NCI-H2196 treated with DMSO at 0.1 percent for 48 hours (cell line): ENCODE data around the gene JAG2.

Experiments
- DNase-seq: peaks from one replicate; lab custom pipeline; 2025; ENCODE audit not compliant: unreplicated experiment; lab: John Stamatoyannopoulos, UW

JAG2 gene

GRCh38 chr14:105141486-105142281 is 26.9 kb downstream of the JAG2 start:
- no peak for DNase-seq

DNA sequence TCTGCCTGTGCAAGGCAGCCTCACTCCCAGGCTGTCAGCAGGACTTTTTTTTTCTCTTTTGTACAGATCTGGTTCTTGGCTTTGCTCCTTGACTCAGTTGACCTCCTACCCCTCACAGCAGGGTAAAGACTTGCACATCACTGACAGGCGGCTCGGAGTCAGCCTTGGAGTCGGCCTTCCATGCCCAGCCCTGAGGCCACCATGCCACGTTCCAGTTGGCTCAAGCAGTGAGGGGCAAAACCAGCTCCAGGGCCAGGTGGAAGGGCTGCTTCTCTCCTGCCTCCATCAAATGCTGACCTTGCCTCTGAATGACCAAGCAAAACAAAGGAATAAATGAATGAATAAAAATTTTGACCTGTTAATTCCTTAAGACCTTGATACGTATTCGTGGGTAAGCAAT is 27.6 kb downstream of the JAG2 start:
- no peak for DNase-seq

- DNase-seq = no peak
Observed at GRCh38 chr14:105140581-105140980, 28.0 kb downstream of the JAG2 start.

GRCh38 chr14:105139831-105140239 is 28.7 kb downstream of the JAG2 start:
- DNase-seq = no peak

GRCh38 chr14:105139212-105139825 is 29.3 kb downstream of the JAG2 start:
- no peak for DNase-seq

DNA sequence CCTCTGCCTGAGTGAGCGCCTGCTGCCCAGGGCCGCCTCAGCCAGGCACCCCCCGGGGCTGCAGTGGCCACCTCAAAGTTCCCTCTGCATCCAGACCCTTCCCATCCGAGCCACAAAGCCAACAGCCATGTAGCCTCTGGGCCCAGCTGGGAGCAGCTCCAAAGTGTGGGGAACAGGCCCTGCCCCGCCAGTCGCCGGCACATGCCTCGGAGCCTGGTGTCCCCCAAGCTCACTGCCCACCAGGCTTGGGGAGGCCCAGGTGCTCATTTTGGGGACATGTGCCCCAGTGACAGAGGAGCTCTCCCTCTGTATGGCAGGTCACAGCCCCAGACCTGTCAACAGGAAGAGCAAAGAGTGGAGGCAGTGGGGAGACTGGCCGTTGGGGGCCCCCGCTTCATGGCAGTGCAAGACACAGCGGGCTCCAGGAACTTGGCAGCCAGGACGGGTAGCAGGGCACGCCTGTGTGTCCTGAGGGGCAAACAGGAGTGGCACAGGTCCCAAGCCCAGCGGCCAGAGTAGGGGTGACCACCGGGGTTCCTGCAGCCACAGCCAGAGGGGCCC is 29.9 kb downstream of the JAG2 start:
- DNase-seq = no peak

DNA sequence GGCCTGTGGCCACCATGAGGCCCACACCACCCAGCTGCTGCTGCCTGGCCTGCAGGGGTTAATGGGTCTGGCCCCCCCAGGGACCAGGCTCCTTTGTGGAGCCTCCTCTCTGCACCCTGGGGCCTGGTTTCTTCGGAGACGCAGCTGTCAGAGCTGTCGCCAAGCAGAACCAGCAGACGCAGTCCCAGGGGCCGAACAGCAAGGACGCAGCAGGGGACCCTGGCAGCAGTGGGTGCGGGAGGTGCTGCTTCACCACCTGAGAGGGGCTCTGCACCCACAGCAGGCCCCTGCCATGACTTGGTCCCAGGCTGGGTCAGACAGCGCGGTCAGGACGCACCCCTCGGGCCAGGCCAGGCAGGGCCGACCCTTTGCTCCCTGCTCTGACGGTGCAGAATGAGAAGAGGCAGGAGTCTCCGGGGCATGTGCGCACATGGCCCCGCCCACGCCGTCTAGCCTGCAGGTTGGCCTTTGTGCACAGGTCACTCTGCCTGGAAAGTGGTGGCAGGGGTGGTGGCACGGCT is 30.5 kb downstream of the JAG2 start:
- no peak for DNase-seq

- DNase-seq = no peak
Observed at GRCh38 chr14:105137481-105138020, 31.0 kb downstream of the JAG2 start.

DNA sequence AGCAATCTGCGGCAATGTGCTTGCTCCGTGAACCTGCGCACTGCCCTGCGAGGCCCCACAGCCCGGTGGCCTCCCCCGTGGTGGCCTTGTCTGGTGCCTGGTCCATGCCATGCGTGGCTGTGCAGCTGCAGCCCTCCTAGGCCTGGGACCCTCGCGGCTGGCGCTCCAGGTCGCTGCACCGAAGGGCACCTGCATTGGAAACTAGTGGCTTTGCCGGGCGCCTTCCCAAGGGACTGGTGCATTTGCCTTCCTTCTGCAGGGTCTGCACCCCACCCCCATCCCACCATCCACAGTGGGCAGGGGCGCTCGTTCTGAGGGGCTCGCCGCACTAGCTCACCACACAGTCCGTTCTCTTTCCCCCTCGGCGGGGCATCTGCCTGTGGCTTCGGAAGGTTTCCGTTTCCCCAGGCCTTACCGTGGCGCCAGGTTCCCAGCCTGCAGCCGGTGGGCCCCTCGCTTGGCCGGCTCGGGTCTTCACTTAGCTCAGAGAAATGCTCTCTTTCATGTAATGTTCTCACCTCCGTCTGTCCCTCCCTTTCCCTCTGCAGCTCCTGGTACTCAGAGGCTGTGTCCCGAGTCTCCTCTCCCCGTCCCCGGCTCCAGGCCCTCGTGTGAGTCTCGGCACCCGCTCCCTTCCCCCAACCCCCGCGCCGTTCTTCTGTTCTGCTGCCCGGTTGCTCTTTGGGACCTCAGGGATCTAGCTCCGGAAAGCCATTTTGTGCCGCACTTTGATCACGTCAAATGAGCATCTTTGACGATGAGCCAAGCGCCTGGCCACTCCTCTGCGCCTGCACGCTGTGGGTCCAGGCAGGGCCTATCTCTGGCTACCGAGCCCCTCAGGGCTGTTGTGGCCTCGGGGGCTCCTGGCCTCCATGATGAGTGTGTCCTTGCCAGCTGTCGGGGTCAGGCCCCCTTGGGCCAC is 31.9 kb downstream of the JAG2 start:
- no peak for DNase-seq

GRCh38 chr14:105135700-105136395 is 32.7 kb downstream of the JAG2 start:
- no peak for DNase-seq

- DNase-seq = no peak
Observed at GRCh38 chr14:105132921-105133654, 35.5 kb downstream of the JAG2 start.

DNA sequence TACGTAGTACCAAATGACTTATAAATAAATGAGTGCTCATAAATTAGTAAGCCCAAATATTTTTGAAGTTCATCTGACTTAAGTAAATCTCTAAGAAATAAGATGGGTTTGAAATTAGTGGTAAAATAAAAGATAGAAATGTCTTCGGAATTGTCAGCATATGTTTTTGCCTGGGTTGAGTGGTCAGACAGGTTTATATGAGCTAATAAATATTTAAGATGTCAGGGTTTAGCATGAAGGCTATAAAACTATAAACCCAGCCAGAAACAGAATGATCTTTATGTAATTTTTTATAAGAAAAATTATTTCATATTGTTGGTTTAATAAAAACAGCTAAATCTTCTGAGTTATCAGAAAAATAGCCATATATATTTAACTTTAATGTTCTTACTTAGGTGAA is 37.3 kb downstream of the JAG2 start:
- no peak for DNase-seq

- no peak for DNase-seq
Observed at GRCh38 chr14:105128059-105128458, 40.5 kb downstream of the JAG2 start.

GRCh38 chr14:105126981-105127329 is 41.6 kb downstream of the JAG2 start:
- no peak for DNase-seq

- no peak for DNase-seq
Observed at GRCh38 chr14:105126126-105126980, 42.2 kb downstream of the JAG2 start.

DNA sequence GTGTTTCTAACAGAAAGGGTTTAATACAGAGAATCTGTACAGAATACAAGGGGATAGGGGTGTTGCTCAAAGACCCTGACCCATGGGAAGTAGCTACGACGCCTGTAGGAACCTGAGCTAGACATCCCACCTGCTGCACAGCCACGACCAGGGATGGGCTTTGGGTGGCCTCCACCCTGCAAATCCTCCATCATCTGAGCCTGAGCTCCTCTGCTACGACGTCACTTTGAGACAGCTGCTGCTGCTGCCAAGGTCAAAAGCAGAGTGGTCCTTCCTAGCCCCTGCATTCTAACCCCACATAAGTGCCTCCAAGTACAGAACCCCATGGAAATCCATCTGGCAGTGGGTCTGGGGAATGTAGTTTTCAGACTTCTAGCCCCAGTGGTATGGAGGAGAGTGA is 43.8 kb downstream of the JAG2 start:
- no peak for DNase-seq

- no peak for DNase-seq
Observed at GRCh38 chr14:105123981-105124765, 44.4 kb downstream of the JAG2 start.

DNA sequence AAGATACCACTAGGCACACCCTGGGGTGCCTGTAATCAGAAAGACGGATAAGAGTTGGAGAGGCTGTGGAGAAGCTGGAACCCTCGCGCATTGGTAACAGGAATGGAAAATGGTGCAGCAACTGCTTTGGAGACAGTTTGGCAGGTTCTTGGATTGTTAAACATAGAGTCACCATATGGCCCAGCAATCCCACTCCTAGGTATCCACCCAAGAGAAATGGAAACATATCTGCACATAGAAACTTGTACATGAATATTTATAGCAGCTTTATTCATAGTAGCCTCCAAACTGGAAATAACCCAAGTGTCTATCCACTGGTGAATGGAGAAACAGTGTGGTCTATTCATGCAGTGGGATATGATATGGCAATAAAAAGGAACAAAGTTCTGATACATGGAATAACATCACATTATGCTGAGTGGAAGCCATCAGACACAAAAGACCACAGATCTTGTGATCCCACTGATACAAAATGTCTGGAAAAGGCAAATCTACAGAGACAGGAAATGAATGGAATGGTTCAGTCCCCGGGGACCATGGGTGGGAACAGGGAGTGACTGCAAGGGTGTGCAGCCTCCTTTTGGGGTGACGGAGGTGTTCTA is 45.4 kb downstream of the JAG2 start:
- no peak for DNase-seq
